Measurements from ENCODE around the gene PEX6. TPM values are rescaled to one million over a fixed set of nuclear protein-coding genes. Genes with fewer than 3 reads are reported as not detected.

Gene PEX6
- polyA plus RNA-seq, 1 of the 3 experiments (the other 2 are of a cell fraction), result 15.3 TPM

DNA sequence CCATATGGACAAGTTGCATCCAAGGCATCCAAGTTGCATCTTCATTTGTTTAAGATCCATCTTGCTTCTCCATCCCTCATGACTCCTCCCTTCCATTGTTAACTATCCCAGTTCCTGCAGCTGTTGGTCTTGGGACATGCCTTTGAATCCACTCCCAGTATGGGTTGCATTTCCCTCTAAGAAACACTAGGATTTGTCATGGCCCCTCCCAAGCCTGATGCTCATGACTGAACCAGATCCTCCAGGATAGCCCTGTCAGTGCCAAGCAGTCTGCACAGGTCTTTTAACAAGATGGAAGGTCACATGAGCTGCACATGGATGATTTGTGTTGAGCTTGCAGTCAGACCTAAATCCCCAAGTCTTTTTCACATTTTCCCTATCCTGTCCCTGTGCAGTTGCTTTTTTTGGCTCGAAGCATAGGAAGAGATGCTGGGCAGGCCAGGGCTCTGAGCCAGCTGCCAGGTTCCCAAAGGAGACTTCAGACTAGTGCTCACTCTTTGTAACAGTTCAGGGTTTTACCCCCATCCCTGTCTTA, 9.6 kb upstream of the PEX6 start:
- TF ChIP-seq, protein P1, sequence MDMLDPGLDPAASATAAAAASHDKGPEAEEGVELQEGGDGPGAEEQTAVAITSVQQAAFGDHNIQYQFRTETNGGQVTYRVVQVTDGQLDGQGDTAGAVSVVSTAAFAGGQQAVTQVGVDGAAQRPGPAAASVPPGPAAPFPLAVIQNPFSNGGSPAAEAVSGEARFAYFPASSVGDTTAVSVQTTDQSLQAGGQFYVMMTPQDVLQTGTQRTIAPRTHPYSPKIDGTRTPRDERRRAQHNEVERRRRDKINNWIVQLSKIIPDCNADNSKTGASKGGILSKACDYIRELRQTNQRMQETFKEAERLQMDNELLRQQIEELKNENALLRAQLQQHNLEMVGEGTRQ (IDR thresholded peaks at IDR 0.05; ENCODE audit: borderline replicate concordance, low read depth, low read length), result no peak
- TF ChIP-seq, protein P2, sequence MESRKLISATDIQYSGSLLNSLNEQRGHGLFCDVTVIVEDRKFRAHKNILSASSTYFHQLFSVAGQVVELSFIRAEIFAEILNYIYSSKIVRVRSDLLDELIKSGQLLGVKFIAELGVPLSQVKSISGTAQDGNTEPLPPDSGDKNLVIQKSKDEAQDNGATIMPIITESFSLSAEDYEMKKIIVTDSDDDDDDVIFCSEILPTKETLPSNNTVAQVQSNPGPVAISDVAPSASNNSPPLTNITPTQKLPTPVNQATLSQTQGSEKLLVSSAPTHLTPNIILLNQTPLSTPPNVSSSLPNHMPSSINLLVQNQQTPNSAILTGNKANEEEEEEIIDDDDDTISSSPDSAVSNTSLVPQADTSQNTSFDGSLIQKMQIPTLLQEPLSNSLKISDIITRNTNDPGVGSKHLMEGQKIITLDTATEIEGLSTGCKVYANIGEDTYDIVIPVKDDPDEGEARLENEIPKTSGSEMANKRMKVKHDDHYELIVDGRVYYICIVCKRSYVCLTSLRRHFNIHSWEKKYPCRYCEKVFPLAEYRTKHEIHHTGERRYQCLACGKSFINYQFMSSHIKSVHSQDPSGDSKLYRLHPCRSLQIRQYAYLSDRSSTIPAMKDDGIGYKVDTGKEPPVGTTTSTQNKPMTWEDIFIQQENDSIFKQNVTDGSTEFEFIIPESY (IDR thresholded peaks at IDR 0.05; ENCODE audit: borderline replicate concordance, low read depth), result no peak
- no peak for TF ChIP-seq CHD2 (IDR thresholded peaks at IDR 0.05; ENCODE audit: low read length, partially characterized antibody)
- TF ChIP-seq RFX5 (IDR thresholded peaks at IDR 0.05; ENCODE audit: low read length), result no peak
- TF ChIP-seq, protein P3, sequence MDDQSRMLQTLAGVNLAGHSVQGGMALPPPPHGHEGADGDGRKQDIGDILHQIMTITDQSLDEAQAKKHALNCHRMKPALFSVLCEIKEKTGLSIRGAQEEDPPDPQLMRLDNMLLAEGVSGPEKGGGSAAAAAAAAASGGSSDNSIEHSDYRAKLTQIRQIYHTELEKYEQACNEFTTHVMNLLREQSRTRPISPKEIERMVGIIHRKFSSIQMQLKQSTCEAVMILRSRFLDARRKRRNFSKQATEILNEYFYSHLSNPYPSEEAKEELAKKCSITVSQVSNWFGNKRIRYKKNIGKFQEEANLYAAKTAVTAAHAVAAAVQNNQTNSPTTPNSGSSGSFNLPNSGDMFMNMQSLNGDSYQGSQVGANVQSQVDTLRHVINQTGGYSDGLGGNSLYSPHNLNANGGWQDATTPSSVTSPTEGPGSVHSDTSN (IDR thresholded peaks at IDR 0.05), result no peak
- TF ChIP-seq GABPA (IDR thresholded peaks at IDR 0.05; ENCODE audit: low read depth), result no peak
- TF ChIP-seq NFIC (IDR thresholded peaks at IDR 0.05; ENCODE audit: borderline replicate concordance), result no peak
- no peak for TF ChIP-seq ELF1 (IDR thresholded peaks at IDR 0.05)
- no peak for TF ChIP-seq TCF12 (IDR thresholded peaks at IDR 0.05)
- TF ChIP-seq, protein P4, sequence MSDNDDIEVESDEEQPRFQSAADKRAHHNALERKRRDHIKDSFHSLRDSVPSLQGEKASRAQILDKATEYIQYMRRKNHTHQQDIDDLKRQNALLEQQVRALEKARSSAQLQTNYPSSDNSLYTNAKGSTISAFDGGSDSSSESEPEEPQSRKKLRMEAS (IDR thresholded peaks at IDR 0.05; ENCODE audit: low read depth), result no peak
- TF ChIP-seq YY1 (IDR thresholded peaks at IDR 0.05; ENCODE audit: low read depth), result no peak
- TF ChIP-seq, protein P5, sequence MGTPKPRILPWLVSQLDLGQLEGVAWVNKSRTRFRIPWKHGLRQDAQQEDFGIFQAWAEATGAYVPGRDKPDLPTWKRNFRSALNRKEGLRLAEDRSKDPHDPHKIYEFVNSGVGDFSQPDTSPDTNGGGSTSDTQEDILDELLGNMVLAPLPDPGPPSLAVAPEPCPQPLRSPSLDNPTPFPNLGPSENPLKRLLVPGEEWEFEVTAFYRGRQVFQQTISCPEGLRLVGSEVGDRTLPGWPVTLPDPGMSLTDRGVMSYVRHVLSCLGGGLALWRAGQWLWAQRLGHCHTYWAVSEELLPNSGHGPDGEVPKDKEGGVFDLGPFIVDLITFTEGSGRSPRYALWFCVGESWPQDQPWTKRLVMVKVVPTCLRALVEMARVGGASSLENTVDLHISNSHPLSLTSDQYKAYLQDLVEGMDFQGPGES (IDR thresholded peaks at IDR 0.05; ENCODE audit: low read depth, low read length), result no peak
- TF ChIP-seq RCOR1 (IDR thresholded peaks at IDR 0.05; ENCODE audit: low read length), result no peak
- no peak for TF ChIP-seq EP300 (IDR thresholded peaks at IDR 0.05; ENCODE audit: borderline replicate concordance in 1 of 2, low read depth in 1 of 2, low read length in 1 of 2)
- no peak for TF ChIP-seq GATA2 (CRISPR knock-in tag; IDR thresholded peaks at IDR 0.05)
- TF ChIP-seq, protein P6, sequence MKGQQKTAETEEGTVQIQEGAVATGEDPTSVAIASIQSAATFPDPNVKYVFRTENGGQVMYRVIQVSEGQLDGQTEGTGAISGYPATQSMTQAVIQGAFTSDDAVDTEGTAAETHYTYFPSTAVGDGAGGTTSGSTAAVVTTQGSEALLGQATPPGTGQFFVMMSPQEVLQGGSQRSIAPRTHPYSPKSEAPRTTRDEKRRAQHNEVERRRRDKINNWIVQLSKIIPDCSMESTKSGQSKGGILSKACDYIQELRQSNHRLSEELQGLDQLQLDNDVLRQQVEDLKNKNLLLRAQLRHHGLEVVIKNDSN (IDR thresholded peaks at IDR 0.05; ENCODE audit: borderline replicate concordance, low read depth), result no peak
- no peak for TF ChIP-seq FOXJ3 (CRISPR knock-in tag; IDR thresholded peaks at IDR 0.05)
- no peak for TF ChIP-seq EZH2phosphoT487 (IDR thresholded peaks at IDR 0.05; ENCODE audit: borderline replicate concordance, low read depth)
- Histone ChIP-seq H2AFZ (ENCODE audit: low read depth) (no peak overlapping the region), H3K9me3 (no peaks in the 10 kb centered on the region), H3K4me3 (ENCODE audit: low read depth in 2 of 2, low read length in 1 of 2) (no peak overlapping the region), H4K20me1 (ENCODE audit: insufficient read depth) (no peaks in the 10 kb centered on the region), H3K9me2 (no peaks in the 10 kb centered on the region), H3K27me3 (ENCODE audit: insufficient read depth) (no peaks in the 10 kb centered on the region), H3K9ac (no peak overlapping the region), H3K79me2 (ENCODE audit: insufficient read depth) (peaks cover 51% of the 10 kb centered on the region), H3F3A (replicated peaks; ENCODE audit: insufficient read depth) (no peaks in the 10 kb centered on the region), H3K36me3 (replicated peaks in 1 of 2; ENCODE audit: control insufficient read depth in 1 of 2, insufficient read depth in 2 of 2, low read length in 1 of 2) (peaks cover 19 to 24% of the 10 kb centered on the region in 2 experiments), H3K27ac (ENCODE audit: low read depth in 2 of 2, low read length in 1 of 2) (no peak overlapping the region), H3K4me1 (ENCODE audit: control insufficient read depth in 1 of 2, insufficient read depth in 2 of 2, low read depth in 1 of 2, low read length in 1 of 2) (peaks cover 17 to 20% of the 10 kb centered on the region in 2 experiments; a peak in 3 of 4 replicates), H3K4me2 (no peak overlapping the region)
- ChIA-PET CTCF (interaction anchor here (0.7 to 1.3 kb wide), 5 partner anchors 8 to 87 kb away, joined by 3 read pairs; no protein-coding TSS in a partner anchor), POLR2A (interaction anchor here (1.0 kb wide), 1 partner anchor 11 kb away, joined by 3 read pairs; no protein-coding TSS in a partner anchor)
- no peak for DNase-seq
- WGBS (ENCODE audit: low lambda C conversion rate), result 90% methylated on average over 1 of the region's 1 CpG

Measured in SK-N-SH (cell line).